ENCODE results near the gene ARAP2. TPM values are rescaled to one million over a fixed set of nuclear protein-coding genes. Genes with fewer than 3 reads are reported as not detected.

Gene ARAP2
- total RNA-seq, 2 experiments from 2014 or later, result 40.0 to 42.5 TPM

- Mint-ChIP-seq H3K27me3 (no peaks in the 10 kb centered on the region), H3K36me3 (ENCODE audit: low read depth) (peaks cover 29% of the 10 kb centered on the region), H3K9me3 (ENCODE audit: low read depth) (peaks cover 3% of the 10 kb centered on the region), H3K4me1 (no peaks in the 10 kb centered on the region), H3K27ac (no peak overlapping the region), H3K4me3 (no peak overlapping the region)
- ChIA-PET POLR2A (no interaction called here), CTCF (no interaction called here)
- DNase-seq (no peak), ATAC-seq (no peak)
- intact Hi-C loops (cut with DNase I, micrococcal nuclease), result no loop called here
Measured at GRCh38 chr4:36065274-36065871, 178.9 kb downstream of the ARAP2 start.

GRCh38 chr4:36064117-36064516 lies 180.2 kb downstream of the ARAP2 start:
- H3K36me3 Mint-ChIP-seq (ENCODE audit: low read depth), result peaks cover 23% of the 10 kb centered on the region

GRCh38 chr4:36056136-36056535 lies 188.2 kb downstream of the ARAP2 start:
- no peak overlapping the region for H3K4me3 Mint-ChIP-seq

More at GRCh38 chr4:36064117-36064516, 180.2 kb downstream of the ARAP2 start:
- ChIA-PET POLR2A (no interaction called here), CTCF (interaction anchor here (0.6 kb wide), 1 partner anchor 242 kb away, joined by 3 read pairs; no protein-coding TSS in a partner anchor)
- Mint-ChIP-seq H3K27me3 (no peaks in the 10 kb centered on the region), H3K9me3 (ENCODE audit: low read depth) (peaks cover 3% of the 10 kb centered on the region), H3K4me3 (no peak overlapping the region), H3K4me1 (no peaks in the 10 kb centered on the region), H3K27ac (no peak overlapping the region)
- intact Hi-C loops (cut with DNase I, micrococcal nuclease), result no loop called here
- ATAC-seq (no peak), DNase-seq (no peak)

GRCh38 chr4:36054694-36055422 lies 189.5 kb downstream of the ARAP2 start:
- intact Hi-C loops (cut with DNase I, micrococcal nuclease), result no loop called here
- ATAC-seq (no peak), DNase-seq (no peak)
- POLR2A ChIA-PET, result no interaction called here
- CTCF ChIA-PET, result no interaction called here
- H3K4me3 Mint-ChIP-seq, result no peak overlapping the region
- no peaks in the 10 kb centered on the region for H3K9me3 Mint-ChIP-seq (ENCODE audit: low read depth)
- no peaks in the 10 kb centered on the region for H3K4me1 Mint-ChIP-seq
- no peaks in the 10 kb centered on the region for H3K36me3 Mint-ChIP-seq (ENCODE audit: low read depth)
- no peaks in the 10 kb centered on the region for H3K27me3 Mint-ChIP-seq
- H3K27ac Mint-ChIP-seq, result no peak overlapping the region

More at GRCh38 chr4:36056136-36056535, 188.2 kb downstream of the ARAP2 start:
- ChIA-PET POLR2A (no interaction called here), CTCF (interaction anchor here (0.6 to 1.0 kb wide), 2 partner anchors 49 to 171 kb away, joined by 3 read pairs; no protein-coding TSS in a partner anchor)
- intact Hi-C loops (cut with DNase I, micrococcal nuclease), result no loop called here
- no peak for DNase-seq
- no peak for ATAC-seq
- Mint-ChIP-seq H3K9me3 (ENCODE audit: low read depth) (no peaks in the 10 kb centered on the region), H3K27ac (no peak overlapping the region), H3K27me3 (no peaks in the 10 kb centered on the region), H3K36me3 (ENCODE audit: low read depth) (no peaks in the 10 kb centered on the region), H3K4me1 (no peaks in the 10 kb centered on the region)

- ChIA-PET CTCF (interaction anchor here (0.7 kb wide), 1 partner anchor 179 kb away, joined by 3 read pairs; no protein-coding TSS in a partner anchor), POLR2A (no interaction called here)
- intact Hi-C loops (cut with DNase I, micrococcal nuclease), result no loop called here
- no peaks in the 10 kb centered on the region for H3K27me3 Mint-ChIP-seq
- H3K27ac Mint-ChIP-seq, result no peak overlapping the region
- DNase-seq, result no peak
- no peak overlapping the region for H3K4me3 Mint-ChIP-seq
- ATAC-seq, result no peak
- no peaks in the 10 kb centered on the region for H3K4me1 Mint-ChIP-seq
- no peaks in the 10 kb centered on the region for H3K9me3 Mint-ChIP-seq (ENCODE audit: low read depth)
- no peaks in the 10 kb centered on the region for H3K36me3 Mint-ChIP-seq (ENCODE audit: low read depth)
Measured at GRCh38 chr4:36053930-36054329, 190.4 kb downstream of the ARAP2 start.

GRCh38 chr4:36051634-36052033 lies 192.7 kb downstream of the ARAP2 start:
- DNase-seq, result no peak
- intact Hi-C loops (cut with DNase I, micrococcal nuclease), result no loop called here
- H3K9me3 Mint-ChIP-seq (ENCODE audit: low read depth), result no peaks in the 10 kb centered on the region
- no peaks in the 10 kb centered on the region for H3K27me3 Mint-ChIP-seq
- H3K4me3 Mint-ChIP-seq, result no peak overlapping the region
- CTCF ChIA-PET, result no interaction called here
- no peaks in the 10 kb centered on the region for H3K36me3 Mint-ChIP-seq (ENCODE audit: low read depth)
- no peak for ATAC-seq
- no peak overlapping the region for H3K27ac Mint-ChIP-seq
- POLR2A ChIA-PET, result no interaction called here
- no peaks in the 10 kb centered on the region for H3K4me1 Mint-ChIP-seq

GRCh38 chr4:36046026-36046425 lies 198.3 kb downstream of the ARAP2 start:
- Mint-ChIP-seq H3K4me1 (no peaks in the 10 kb centered on the region), H3K36me3 (ENCODE audit: low read depth) (no peaks in the 10 kb centered on the region), H3K27ac (no peak overlapping the region), H3K4me3 (no peak overlapping the region), H3K9me3 (ENCODE audit: low read depth) (no peaks in the 10 kb centered on the region), H3K27me3 (no peaks in the 10 kb centered on the region)
- CTCF ChIA-PET, result no interaction called here
- no peak for DNase-seq
- POLR2A ChIA-PET, result no interaction called here
- intact Hi-C loops (cut with DNase I, micrococcal nuclease), result no loop called here
- ATAC-seq, result no peak

- no peak for DNase-seq
- Mint-ChIP-seq H3K36me3 (ENCODE audit: low read depth) (peaks cover 2% of the 10 kb centered on the region), H3K27me3 (no peaks in the 10 kb centered on the region), H3K9me3 (ENCODE audit: low read depth) (no peaks in the 10 kb centered on the region), H3K4me1 (no peaks in the 10 kb centered on the region), H3K4me3 (no peak overlapping the region), H3K27ac (no peak overlapping the region)
- ATAC-seq, result no peak
- ChIA-PET POLR2A (no interaction called here), CTCF (no interaction called here)
- intact Hi-C loops (cut with DNase I, micrococcal nuclease), result no loop called here
Measured at GRCh38 chr4:36043901-36044300, 200.4 kb downstream of the ARAP2 start.

- H3K36me3 Mint-ChIP-seq (ENCODE audit: low read depth), result peaks cover 2% of the 10 kb centered on the region
- no peak overlapping the region for H3K27ac Mint-ChIP-seq
- H3K27me3 Mint-ChIP-seq, result no peaks in the 10 kb centered on the region
- H3K4me1 Mint-ChIP-seq, result no peaks in the 10 kb centered on the region
- intact Hi-C loops (cut with DNase I, micrococcal nuclease), result no loop called here
- no peaks in the 10 kb centered on the region for H3K9me3 Mint-ChIP-seq (ENCODE audit: low read depth)
- ChIA-PET POLR2A (no interaction called here), CTCF (interaction anchor here (0.8 kb wide), 1 partner anchor 54 kb away, joined by 3 read pairs; no protein-coding TSS in a partner anchor)
- H3K4me3 Mint-ChIP-seq, result no peak overlapping the region
- DNase-seq, result no peak
- no peak for ATAC-seq
Measured at GRCh38 chr4:36043241-36043640, 201.1 kb downstream of the ARAP2 start.

- H3K27ac Mint-ChIP-seq, result no peak overlapping the region
- DNase-seq, result no peak
- POLR2A ChIA-PET, result no interaction called here
- H3K4me3 Mint-ChIP-seq, result no peak overlapping the region
- no peaks in the 10 kb centered on the region for H3K9me3 Mint-ChIP-seq (ENCODE audit: low read depth)
- H3K27me3 Mint-ChIP-seq, result no peaks in the 10 kb centered on the region
- peaks cover 2% of the 10 kb centered on the region for H3K36me3 Mint-ChIP-seq (ENCODE audit: low read depth)
- intact Hi-C loops (cut with DNase I, micrococcal nuclease), result no loop called here
- no peaks in the 10 kb centered on the region for H3K4me1 Mint-ChIP-seq
- ATAC-seq, result no peak
- CTCF ChIA-PET, result no interaction called here
Measured at GRCh38 chr4:36042122-36042970, 202.0 kb downstream of the ARAP2 start.

GRCh38 chr4:36041340-36041739 lies 203.0 kb downstream of the ARAP2 start:
- Mint-ChIP-seq H3K27ac (no peak overlapping the region), H3K4me3 (no peak overlapping the region), H3K36me3 (ENCODE audit: low read depth) (peaks cover 2% of the 10 kb centered on the region), H3K9me3 (ENCODE audit: low read depth) (no peaks in the 10 kb centered on the region), H3K27me3 (no peaks in the 10 kb centered on the region), H3K4me1 (no peaks in the 10 kb centered on the region)
- intact Hi-C loops (cut with DNase I, micrococcal nuclease), result no loop called here
- DNase-seq (no peak), ATAC-seq (no peak)
- ChIA-PET CTCF (no interaction called here), POLR2A (no interaction called here)

Data from activated CD4-positive, alpha-beta T cell treated with anti-CD3 and anti-CD28 coated beads for 36 hours (primary cell).